ENCODE data around the gene LRRC61.
"Not testable (repeated sequence)": the region's sequence is repeated elsewhere in the genome, so short reads cannot be mapped to it uniquely, and the experiment has no call there.

DNA sequence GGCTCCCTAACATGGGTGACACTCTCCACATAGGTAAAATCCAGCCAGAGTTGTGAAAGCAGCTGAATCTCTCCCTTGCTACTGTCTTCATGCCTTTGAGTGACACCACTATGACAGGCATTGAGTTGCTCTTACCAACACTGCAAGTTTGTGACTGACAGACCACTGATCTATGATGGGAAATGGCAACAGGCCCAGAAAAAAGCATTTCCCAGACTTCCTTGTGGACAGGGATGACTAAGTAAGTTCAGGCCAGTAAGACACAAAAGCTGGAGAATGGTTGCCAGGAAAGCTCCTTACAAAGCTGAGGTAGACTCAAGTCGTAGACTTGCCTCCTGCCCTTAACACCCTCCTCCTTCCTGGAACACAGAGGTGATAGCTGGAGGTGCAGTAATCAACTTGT, 20.2 kb upstream of the LRRC61 start:
- TF ChIP-seq, protein P1, sequence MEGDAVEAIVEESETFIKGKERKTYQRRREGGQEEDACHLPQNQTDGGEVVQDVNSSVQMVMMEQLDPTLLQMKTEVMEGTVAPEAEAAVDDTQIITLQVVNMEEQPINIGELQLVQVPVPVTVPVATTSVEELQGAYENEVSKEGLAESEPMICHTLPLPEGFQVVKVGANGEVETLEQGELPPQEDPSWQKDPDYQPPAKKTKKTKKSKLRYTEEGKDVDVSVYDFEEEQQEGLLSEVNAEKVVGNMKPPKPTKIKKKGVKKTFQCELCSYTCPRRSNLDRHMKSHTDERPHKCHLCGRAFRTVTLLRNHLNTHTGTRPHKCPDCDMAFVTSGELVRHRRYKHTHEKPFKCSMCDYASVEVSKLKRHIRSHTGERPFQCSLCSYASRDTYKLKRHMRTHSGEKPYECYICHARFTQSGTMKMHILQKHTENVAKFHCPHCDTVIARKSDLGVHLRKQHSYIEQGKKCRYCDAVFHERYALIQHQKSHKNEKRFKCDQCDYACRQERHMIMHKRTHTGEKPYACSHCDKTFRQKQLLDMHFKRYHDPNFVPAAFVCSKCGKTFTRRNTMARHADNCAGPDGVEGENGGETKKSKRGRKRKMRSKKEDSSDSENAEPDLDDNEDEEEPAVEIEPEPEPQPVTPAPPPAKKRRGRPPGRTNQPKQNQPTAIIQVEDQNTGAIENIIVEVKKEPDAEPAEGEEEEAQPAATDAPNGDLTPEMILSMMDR (IDR thresholded peaks at IDR 0.05), result not testable (repeated sequence)
- not testable (repeated sequence) for TF ChIP-seq POLR2A (IDR thresholded peaks at IDR 0.05)
